Muscle of leg (tissue), 11 donors: Measurements from ENCODE around the gene FCGBP. TPM values are rescaled to one million over a fixed set of nuclear protein-coding genes. Genes with fewer than 3 reads are reported as not detected.

Experiments used
- DNase-seq: peaks from one replicate; pipeline ENCODE4 v3.0.0; 2013
- H3K27ac ChIP-seq: one replicate; pipeline ENCODE4 v1.5.1; 2013; ENCODE audit warnings: mild to moderate bottlenecking, low read length, control low read depth
- H3K27me3 ChIP-seq: one replicate; pipeline ENCODE4 v1.6.1; 2013; ENCODE audit warnings: low read length; ENCODE audit not compliant: control insufficient read depth, insufficient read depth
- H3K36me3 ChIP-seq: one replicate; pipeline ENCODE4 v1.6.1; 2013; ENCODE audit warnings: low read length; ENCODE audit not compliant: control insufficient read depth, insufficient read depth
- H3K4me1 ChIP-seq: one replicate; pipeline ENCODE4 v1.6.1; 2013; ENCODE audit warnings: low read length; ENCODE audit not compliant: control insufficient read depth, insufficient read depth
- H3K4me3 ChIP-seq: one replicate; pipeline ENCODE4 v1.5.1; 2013; ENCODE audit warnings: low read length, control low read depth
- H3K9me3 ChIP-seq: replicated peaks from 2 replicates; pipeline ENCODE4 v1.6.1; 2013; ENCODE audit warnings: low read depth, low read length; ENCODE audit not compliant: control insufficient read depth
- WGBS: methylation state at CpG from one replicate; pipeline ENCODE4 v1.1.5; 2013; ENCODE audit warnings: missing lambda C conversion rate; ENCODE audit not compliant: insufficient coverage; 5-methylcytosine and 5-hydroxymethylcytosine counted together
- polyA plus RNA-seq, 8 donors: library from polyadenylated mRNA; unstranded; fragments of 120-200 nt; gene quantifications; one replicate each; pipeline versions ENCODE4 v1.2.1 to v1.2.3, GENCODE V29; 2013; ENCODE audit warnings: inconsistent platforms in 1 of 8, low replicate concordance in 1 of 8; ENCODE audit not compliant: insufficient read length in 8 of 8, insufficient read depth in 1 of 8
- total RNA-seq: library from RNA; stranded (reverse); fragments of 120-200 nt; gene quantifications from one replicate; pipeline ENCODE4 v1.2.4, GENCODE V29; 2013

Gene FCGBP
- total and polyA plus RNA-seq, 9 donors, result 1.9 to 11.7 (median 4.9) TPM

GRCh38 chr19:39936622-39937021 lies 2.2 kb upstream of the FCGBP start:
- whole genome bisulfite sequencing, result no CpG with 5 or more reads among the region's 6 CpGs
- Histone ChIP-seq H3K4me1 (peaks cover 6% of the 10 kb centered on the region), H3K27ac (no peak overlapping the region), H3K36me3 (no peaks in the 10 kb centered on the region), H3K4me3 (no peak overlapping the region), H3K9me3 (no peaks in the 10 kb centered on the region), H3K27me3 (no peaks in the 10 kb centered on the region)
- DNase-seq, result no peak

GRCh38 chr19:39936020-39936419 lies 1.6 kb upstream of the FCGBP start:
- no CpG with 5 or more reads among the region's 3 CpGs for WGBS
- DNase-seq, result no peak
- no peaks in the 10 kb centered on the region for H3K27me3 ChIP-seq
- H3K4me3 ChIP-seq, result no peak overlapping the region
- H3K4me1 ChIP-seq, result peaks cover 3% of the 10 kb centered on the region
- H3K36me3 ChIP-seq, result no peaks in the 10 kb centered on the region
- no peaks in the 10 kb centered on the region for H3K9me3 ChIP-seq
- H3K27ac ChIP-seq, result no peak overlapping the region

DNA sequence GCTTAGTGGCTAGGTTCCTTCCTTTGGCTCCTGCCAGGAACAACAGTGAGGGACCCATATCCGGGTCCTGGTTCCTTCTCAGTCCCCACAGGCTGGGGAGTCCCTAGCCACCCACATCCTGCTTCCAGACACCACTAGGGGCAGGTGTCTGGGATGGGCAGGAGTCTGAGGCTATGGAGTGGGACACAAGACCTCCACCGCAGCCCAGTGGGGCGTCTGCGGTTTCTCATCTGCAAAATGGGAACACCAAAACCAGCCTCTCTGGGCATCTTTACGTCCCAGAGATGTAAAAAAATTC lies 879 bp upstream of the FCGBP start:
- Histone ChIP-seq H3K27me3 (no peaks in the 10 kb centered on the region), H3K9me3 (no peaks in the 10 kb centered on the region), H3K4me1 (peaks cover 2% of the 10 kb centered on the region), H3K27ac (no peak overlapping the region), H3K36me3 (no peaks in the 10 kb centered on the region), H3K4me3 (no peak overlapping the region)
- no peak for DNase-seq
- WGBS, result 83% methylated on average over 3 of the region's 5 CpGs

DNA sequence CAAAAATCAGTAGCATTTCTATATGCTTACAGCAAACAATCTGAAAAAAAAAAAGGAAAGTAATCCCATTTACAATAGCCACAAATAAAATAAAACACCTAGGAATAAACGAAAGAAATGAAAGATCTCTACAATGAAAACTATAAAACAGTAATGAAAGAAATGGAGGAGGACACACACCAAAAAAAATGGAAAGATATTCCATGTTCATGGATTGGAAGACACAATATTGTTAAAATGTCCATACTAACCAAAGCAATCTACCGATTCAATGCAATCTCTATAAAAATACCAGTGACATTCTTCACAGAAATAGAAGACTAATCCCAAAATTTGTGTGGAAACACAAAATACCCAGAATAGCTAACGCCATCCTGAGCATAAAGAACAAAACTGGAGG lies 4.7 kb downstream of the FCGBP start:
- WGBS, result no CpG with 5 or more reads among the region's 3 CpGs
- Histone ChIP-seq H3K36me3 (no peaks in the 10 kb centered on the region), H3K27me3 (no peaks in the 10 kb centered on the region), H3K4me3 (no peak overlapping the region), H3K9me3 (no peaks in the 10 kb centered on the region), H3K4me1 (no peaks in the 10 kb centered on the region), H3K27ac (no peak overlapping the region)
- no peak for DNase-seq

GRCh38 chr19:39928357-39928725 lies 6.1 kb downstream of the FCGBP start:
- no peaks in the 10 kb centered on the region for H3K36me3 ChIP-seq
- H3K27ac ChIP-seq, result no peak overlapping the region
- H3K27me3 ChIP-seq, result no peaks in the 10 kb centered on the region
- no peak for DNase-seq
- no peaks in the 10 kb centered on the region for H3K4me1 ChIP-seq
- H3K9me3 ChIP-seq, result no peaks in the 10 kb centered on the region
- no peak overlapping the region for H3K4me3 ChIP-seq
- WGBS, result no CpG with 5 or more reads among the region's 3 CpGs

DNA sequence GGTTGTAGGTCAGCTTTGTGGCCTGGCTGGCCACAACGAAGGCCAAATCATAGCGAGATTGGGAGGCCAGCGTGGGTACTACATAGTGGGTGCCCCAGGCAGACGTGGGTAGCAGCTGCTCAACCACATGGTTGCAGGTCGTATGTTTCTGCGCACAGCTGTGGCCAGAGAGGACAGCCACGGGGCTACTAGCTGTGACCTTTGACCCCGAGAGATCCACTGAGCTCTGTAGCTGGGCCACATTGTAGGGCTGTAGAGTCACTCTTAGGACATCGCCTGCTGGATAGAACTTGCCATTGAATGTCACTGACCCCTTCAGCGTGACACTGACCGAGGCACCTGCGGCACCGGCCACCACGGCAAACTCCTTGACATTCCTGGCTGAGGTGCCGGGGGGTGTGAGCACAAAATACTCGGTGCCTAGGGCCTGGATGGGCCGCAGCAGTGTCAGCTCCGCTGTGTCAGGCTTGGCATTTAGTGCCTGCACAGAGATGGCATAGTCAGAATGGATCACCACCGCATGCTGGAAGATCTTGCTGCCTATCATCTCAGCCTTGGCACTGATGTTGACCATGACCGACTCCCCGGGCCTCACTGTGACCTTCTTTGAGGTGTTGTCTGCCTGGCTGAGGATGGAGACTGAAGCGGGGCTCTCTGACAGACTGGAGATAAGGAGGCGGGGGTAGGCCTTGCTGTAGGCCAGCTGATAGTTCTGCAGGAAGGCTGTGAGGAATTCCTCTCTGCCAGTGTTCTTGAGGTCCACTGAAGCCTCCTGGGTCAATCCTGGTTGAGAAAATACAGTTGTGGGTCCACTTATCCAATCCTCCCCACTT lies 6.7 kb downstream of the FCGBP start:
- Histone ChIP-seq H3K36me3 (no peaks in the 10 kb centered on the region), H3K27ac (no peak overlapping the region), H3K9me3 (no peaks in the 10 kb centered on the region), H3K27me3 (no peaks in the 10 kb centered on the region), H3K4me3 (no peak overlapping the region), H3K4me1 (no peaks in the 10 kb centered on the region)
- WGBS, result 89% methylated on average over 20 of the region's 23 CpGs
- DNase-seq, result no peak

- Histone ChIP-seq H3K36me3 (no peaks in the 10 kb centered on the region), H3K9me3 (no peaks in the 10 kb centered on the region), H3K27ac (no peak overlapping the region), H3K4me1 (no peaks in the 10 kb centered on the region), H3K27me3 (no peaks in the 10 kb centered on the region), H3K4me3 (no peak overlapping the region)
- DNase-seq, result no peak
- whole genome bisulfite sequencing, result 89% methylated on average over 11 of the region's 11 CpGs
Observed at GRCh38 chr19:39927076-39927475, 7.4 kb downstream of the FCGBP start.

DNA sequence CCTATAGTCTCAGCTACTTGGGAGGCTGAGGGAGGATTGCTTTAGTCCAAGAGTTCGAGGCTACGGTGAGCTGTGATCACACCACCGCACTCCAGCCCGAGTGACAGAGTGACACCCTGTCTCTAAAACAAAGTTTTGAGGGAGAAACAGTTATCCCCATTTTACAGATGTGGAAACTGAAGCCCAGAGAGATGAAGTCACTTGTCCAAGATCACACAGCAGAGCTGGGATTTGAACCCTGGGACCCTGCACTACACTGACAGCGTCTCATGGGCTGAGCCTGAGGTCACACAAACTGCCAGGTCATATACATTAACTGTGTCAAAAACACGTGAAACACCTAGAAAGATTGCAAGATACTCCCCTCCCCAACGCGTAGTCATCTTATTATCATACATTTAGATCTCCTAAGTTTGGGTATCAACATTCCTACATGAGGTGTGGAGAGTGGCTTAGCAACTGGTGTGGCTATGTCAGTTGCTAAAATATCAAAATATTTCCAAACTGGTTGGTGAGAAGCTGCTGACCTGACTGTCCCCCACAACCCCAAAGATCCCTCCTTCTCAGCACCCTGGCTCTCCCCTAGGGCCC lies 8.2 kb downstream of the FCGBP start:
- Histone ChIP-seq H3K4me3 (no peak overlapping the region), H3K36me3 (no peaks in the 10 kb centered on the region), H3K27ac (no peak overlapping the region), H3K9me3 (no peaks in the 10 kb centered on the region), H3K27me3 (no peaks in the 10 kb centered on the region), H3K4me1 (no peaks in the 10 kb centered on the region)
- 85% methylated on average over 5 of the region's 8 CpGs for WGBS
- DNase-seq, result no peak

DNA sequence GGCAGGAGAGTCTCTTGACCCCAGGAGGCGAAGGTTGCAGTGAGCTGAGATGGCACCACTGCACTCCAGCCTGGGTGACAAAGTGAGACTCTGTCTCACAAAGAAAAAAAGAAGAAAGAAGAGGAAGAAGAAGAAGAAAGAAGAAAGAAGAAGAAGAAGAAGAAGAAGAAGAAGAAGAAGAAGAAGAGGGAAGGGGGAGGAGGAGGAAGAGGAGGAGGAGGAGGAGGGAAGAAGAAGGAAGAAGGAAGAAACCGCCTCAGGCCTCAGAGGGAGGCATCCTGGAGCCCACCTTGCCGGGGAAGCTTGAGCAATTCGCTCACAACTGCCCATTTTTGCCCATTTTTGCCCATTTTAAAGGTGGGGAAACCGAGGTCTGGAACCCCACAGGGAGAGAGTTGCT lies 9.5 kb downstream of the FCGBP start:
- H3K27ac ChIP-seq, result no peak overlapping the region
- no peak for DNase-seq
- no peaks in the 10 kb centered on the region for H3K36me3 ChIP-seq
- WGBS, result 70% methylated on average over 3 of the region's 5 CpGs
- H3K4me1 ChIP-seq, result no peaks in the 10 kb centered on the region
- no peaks in the 10 kb centered on the region for H3K9me3 ChIP-seq
- no peaks in the 10 kb centered on the region for H3K27me3 ChIP-seq
- H3K4me3 ChIP-seq, result no peak overlapping the region

- no peaks in the 10 kb centered on the region for H3K36me3 ChIP-seq
- 96% methylated on average over 34 of the region's 37 CpGs for WGBS
- no peaks in the 10 kb centered on the region for H3K9me3 ChIP-seq
- H3K27me3 ChIP-seq, result no peaks in the 10 kb centered on the region
- no peaks in the 10 kb centered on the region for H3K4me1 ChIP-seq
- DNase-seq, result no peak
- H3K27ac ChIP-seq, result no peak overlapping the region
- no peak overlapping the region for H3K4me3 ChIP-seq
Observed at GRCh38 chr19:39924389-39924788, 10.0 kb downstream of the FCGBP start.
